Measurements from ENCODE around the gene SCLT1.

DNA sequence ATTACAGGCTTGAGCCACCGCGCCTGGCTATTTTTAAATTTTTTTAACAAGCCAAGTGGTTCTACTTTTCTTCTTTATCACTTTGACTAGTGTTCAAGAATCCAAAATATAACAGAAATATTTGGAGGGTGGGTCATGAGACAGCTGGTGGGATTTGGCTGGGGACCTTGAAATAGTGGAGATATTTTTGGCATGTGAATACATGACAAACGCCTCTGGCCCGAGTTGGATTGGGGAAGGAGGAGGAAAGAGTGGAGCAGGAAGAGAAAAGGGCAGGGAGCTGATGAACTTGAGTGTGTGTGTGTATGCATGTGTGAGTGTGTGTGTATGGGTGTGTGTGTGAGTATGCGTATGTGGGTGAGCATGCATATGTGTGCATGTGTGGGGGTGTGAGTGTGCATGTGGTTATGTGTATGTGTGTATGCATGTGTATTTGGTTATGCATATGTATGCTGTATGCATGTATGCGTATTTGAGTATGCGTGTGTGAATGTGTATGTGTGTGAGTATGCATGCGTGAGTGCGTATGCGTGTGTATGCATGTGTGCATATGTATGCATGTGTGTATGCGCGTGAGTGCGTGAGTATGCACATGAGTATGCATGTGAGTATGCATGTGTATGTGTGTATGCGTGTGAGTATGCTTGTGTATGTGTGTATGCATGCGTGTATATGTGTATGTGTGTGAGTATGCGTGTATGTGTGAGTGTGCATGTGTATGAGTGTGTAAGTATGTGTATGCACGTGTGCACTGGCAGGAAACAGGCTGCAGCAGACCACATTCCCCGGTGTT is 234.3 kb downstream of the SCLT1 start:
- no peak for TF ChIP-seq GATA3 (IDR thresholded peaks at IDR 0.05; ENCODE audit: low read depth, low read length)
- TF ChIP-seq GATA2 (IDR thresholded peaks at IDR 0.05; ENCODE audit: low read depth, low read length) = no peak

Data from SH-SY5Y (cell line).